NCI-H2196 treated with DMSO at 0.1 percent for 48 hours (cell line): ENCODE results near the gene HACD1.
A peak's percentile ranks its signal among the peaks of the same experiment; 100 is the strongest.
"Not testable (repeated sequence)": the region's sequence is repeated elsewhere in the genome, so short reads cannot be mapped to it uniquely, and the experiment has no call there.

ENCODE experiments used
- DNase-seq: peaks from one replicate; lab custom pipeline; 2025; ENCODE audit not compliant: unreplicated experiment; lab: John Stamatoyannopoulos, UW

HACD1 gene

DNA sequence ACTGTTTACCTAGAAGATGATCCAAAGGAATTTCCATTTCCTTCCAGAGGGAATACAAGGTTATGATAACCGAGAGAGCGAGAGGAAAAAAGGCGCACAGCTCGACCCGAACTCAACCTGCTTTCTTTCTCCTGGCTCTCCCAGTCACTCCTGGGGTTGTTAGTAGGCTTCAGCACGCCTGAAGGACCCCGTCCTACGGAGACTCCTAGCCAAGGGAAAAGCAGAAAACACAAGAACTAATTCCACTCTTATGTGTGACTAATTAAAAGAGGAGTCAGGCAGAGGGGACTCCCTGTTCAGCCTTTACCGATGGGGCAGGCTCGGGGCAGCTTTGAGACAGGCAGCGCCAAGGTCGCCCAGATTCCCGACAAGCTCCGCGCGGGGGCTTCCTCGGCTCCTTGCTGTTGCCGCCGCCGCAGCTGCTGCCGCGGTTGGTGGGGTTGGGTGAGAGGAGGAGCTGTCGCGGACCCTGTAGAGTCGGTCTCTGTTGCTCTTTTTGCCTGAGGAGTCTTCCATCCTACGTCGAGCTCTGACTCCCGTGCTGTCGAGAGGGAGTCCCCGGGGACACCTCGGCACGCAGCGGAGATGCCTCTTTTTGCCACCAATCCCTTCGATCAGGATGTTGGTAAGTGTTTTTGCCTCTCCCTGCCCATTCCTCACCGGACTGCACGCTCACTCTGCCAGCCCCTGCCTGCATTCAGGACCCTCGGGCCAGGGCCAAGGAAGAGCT lies 26.7 kb upstream of the HACD1 start, which contains the start of gene STAM:
STAM (plus strand) TSS at position 397 of the 730 bp plus-strand sequence; CDS start at position 586, 189 bp downstream.
- DNase-seq = peak; percentile 58

DNA sequence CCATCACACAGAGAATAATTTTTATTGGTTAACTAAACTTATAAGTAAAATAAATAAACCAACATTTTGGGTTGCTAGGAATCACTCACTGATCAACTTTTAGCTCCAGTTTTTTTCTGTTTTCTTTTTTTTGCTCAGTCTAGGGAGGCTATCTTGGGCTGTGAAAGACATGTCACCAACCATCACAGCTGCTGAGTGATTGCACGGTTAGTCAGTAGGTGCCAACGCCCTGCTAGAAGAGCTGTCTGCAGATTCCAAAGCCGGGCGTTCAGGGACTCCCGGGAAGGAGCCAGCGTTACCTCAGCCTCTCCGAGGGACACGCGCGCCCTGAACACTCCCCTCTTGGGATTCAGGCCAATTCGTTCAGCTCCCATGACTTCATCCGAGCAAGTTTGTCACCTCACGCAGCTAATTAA lies 26.2 kb upstream of the HACD1 start:
- no peak for DNase-seq

DNA sequence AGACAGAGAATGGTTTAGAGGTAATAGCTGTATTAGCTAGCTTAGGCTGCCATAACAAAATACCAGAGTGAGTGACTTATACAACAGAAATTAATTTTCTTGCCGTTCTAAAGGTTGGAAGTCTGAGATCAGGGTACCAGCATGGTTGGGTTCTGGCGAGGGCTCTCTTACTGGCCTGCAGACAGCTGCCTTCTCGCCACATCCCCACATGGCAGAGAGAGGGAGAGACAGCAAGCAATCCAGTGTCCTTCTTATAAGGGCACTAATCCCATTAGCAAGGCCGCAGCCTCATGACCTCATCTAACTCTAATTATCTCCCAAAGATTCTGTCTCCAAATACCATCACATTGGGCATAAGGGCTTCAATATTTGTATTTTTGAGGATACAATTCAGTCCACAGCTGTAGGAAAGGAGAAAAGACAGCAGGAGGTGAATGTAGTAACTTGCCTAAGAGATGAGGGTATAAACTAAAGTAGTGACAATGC lies 23.2 kb upstream of the HACD1 start:
- DNase-seq = no peak

DNA sequence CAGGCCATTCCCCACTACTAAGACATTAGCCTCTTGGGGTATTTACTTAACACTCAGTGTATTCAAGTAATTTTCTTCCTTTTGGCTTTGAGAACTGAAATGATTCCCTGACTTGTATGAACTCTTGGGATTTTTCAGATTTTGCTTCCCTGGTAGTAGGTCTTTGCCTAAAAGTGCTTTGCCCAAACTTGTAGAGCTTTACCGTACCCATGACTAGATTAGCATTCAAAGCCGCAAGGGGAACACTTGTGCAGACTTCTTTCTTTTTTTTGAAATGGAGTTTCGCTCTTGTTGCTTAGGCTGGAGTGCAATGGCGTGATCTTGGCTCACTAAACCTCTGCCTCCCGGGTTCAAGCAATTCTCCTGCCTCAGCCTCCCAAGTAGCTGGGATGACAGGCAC lies 20.7 kb upstream of the HACD1 start:
- no peak for DNase-seq

DNA sequence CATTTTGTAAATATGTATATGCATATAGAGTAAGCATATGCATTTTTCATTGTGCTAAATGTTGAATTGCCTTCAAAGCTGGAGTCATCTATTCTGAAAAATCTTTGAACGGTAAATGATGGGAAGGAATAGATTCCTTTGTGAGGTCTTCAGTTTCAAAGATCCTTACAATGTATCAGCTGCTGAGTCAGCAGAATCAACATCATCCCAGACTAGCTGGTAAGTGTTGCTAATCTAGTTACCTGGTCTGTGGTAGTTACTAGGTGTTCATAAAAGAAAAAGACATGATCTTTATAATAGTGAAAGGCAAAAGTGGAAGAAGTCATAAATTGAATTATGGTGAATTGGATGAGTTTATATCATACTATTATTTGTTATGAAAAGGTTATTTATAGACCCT lies 16.2 kb upstream of the HACD1 start:
- DNase-seq = no peak

DNA sequence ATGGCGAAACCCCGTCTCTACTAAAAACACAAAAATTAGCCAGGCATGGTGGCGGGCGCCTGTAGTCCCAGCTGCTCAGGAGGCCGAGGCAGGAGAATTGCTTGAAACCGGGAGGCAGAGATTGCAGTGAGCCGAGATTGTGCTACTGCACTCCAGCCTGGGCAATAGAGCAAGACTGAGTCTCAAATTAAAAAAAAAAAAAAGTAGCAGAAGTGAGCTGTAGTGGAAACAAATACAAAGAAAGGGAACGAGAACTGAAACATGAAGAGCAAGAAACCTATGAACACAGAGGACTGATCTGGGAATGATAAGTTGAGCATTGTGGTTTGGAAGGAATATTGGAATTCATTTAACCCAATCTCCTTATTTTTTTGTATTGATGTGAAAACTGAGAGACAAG lies 15.4 kb upstream of the HACD1 start:
- not testable (repeated sequence) for DNase-seq

DNA sequence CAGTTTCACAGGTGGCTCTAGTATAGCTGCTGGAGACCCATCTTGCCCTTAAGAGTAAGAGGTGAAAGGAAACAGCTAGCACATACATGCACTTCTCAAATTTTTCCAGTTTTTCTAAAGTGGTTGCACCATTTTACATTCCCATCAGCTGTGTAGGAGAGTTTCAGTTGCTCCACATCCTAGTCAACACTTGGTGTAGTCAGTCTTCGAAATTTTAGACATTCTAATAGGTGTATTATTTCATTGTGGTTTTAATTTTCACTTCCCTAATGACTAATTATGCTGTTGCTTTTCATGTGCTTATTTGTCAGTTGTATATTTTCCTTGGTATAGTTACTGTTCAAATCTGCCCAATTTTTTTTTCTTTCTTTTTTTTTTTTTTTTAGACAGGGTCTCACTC lies 9.5 kb upstream of the HACD1 start:
- no peak for DNase-seq

DNA sequence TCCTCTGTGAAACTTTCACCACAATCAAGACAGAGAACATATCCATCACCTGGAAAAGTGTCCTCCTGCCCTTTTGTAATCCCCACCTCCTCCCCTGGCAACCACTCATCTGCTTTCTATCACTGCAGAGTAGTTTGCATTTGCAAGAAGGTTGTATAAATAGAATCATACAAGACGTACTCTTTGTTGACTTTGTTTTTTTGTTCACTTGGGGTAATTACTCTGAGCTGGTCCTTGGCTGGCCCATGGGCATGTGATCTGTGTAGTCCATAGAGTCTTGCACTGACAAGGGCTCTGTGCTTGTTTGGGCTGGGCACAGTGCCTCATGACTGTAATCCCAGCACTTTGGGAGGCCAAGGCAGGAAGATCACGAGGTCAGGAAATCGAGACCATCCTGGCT lies 7.8 kb upstream of the HACD1 start:
- DNase-seq = no peak

DNA sequence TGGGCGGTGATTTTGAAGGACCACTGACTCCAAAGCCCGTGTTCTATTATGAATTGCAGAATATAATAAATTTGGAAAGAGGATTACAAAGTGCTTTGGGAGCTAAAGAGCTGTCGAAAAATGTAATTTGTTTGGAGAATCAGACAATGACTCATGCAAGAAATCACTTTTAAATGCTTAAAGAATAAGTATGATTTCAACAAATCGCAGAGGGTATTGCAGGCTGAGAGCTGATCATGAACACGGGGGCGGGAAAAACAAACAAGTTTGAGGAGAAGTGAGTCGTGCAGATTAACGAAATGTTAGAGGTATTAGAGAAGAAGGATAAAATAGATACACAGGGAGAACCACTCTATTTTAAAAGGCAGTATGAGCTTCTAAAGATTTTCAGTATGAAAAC lies 4.9 kb upstream of the HACD1 start:
- no peak for DNase-seq

DNA sequence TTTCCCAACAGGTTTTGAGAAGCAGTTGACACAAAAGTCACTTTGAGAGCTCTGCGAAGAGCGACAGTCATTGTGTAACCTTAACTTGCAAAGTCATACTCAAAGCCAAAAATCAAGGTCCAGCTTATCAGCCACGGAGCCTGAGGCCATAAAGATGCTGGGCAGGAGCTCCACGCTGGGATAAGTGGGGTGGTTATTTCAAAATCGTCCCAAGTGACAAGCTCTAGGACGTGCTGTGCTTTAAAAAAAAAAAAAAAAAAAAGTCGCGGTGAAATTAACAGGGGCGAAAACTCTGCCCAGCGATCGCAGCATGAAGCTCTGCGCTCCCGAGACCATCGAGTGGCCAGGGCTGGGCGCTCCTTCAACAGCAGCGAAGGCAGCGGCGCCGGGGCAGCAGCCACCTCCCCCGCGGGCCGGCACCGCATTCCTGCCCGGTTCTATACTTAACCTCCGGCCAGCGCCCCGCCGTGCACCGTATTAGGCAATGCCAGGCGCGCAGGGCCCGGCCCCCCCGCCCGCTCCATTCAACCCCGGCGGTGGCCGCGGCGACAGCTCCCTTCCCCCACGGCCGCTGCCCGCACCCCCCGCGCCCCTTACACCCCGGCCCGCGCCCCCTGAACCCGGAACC lies 657 bp downstream of the HACD1 start:
- no peak for DNase-seq

DNA sequence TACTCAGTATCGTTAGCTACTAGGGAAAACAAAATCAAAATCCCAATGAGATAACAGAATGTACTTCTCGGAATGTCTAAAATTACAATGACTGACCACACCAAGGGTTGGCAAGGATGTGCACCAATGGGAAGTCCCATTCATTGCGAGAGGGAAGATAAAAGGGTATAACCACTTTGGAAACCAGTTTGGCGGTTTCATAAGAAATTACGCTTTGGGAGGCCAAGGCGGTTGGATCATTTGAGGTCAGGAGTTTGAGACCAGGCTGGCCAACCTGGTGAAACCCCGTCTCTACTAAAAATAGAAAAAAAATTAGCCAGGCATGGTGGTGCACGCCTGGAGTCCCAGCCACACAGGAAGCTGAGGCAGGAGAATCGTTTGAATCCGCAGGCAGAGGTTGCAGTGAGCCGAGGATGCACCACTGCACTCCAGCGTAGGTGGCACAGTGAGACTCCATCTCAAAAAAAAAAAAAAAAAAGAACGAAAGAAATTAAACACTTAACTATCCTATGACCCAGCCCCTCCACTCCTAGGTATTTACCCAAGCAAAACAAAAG lies 7.6 kb downstream of the HACD1 start:
- no peak for DNase-seq

DNA sequence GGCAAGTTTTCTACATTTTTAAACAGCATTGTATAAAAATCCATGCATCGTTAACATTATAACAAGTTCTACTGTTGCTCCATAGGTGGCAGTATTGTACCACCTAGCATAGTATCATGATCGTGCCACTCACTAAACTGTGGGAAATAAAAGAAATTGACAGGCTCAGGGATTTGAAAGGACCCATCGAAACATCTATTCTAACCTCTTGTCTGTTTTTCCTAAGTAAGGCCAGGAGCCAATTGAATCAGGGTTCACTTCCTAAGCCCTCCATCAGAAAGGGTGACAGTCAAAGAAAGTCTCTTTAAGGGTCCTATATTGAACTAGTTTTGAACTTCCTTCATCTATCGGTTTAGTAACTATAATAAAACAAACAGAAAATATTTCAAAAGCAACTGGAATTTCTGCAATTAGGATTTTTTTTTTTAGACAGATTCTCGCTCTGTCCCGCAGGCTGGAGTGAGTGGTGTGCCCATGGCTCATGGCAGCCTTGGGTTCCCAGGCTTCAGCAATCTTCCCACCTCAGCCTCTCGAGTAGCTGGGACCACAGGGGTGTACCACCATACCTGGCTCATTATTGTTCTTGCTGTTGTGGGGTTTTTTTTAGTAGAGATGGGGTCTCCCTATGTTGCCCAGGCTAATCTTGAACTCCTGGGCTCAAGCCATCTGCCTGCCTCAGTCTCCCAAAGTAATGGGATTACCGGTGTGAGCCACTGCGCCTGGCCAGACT lies 9.4 kb downstream of the HACD1 start:
- peak; percentile 14 for DNase-seq

DNA sequence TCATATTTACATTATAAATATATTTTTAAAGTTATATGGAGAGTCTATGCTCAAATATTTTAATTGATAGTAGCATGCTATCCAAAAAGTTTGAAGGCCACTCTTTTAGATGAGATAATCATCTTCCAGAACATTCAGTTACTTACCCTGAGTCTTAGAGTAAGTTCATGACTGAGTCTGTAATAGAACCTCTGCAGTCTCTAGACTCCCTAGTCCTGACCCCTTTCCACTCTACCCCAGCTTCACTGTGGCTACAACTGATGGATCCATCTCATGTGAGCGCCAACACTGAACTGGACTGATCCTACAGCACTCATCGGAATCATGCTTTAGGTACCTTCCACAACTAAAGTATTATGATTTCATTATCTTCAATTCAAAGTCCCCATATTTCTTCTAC lies 10.1 kb downstream of the HACD1 start:
- DNase-seq = no peak

DNA sequence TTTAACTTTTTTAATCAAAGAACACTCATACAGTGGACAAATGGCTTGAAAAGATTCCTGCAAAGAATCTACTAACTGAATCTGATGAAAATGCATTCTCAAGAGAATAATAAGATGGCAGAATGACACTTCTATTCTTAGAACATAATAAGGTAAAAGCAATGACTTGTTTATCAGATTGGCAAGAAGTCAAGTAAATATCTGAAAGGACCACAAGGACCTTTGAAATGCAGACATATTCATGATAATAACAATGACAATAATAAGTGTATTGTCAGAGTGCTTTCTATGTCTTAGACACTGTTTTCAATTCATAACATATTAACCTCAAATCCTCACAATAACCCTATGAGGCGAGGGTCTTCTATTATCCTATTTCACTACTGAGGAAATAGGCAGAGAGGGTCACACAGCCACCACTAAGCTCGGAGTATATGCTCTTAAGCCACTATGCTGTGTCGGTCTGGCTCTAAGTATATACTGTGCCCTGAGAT lies 10.6 kb downstream of the HACD1 start:
- no peak for DNase-seq

DNA sequence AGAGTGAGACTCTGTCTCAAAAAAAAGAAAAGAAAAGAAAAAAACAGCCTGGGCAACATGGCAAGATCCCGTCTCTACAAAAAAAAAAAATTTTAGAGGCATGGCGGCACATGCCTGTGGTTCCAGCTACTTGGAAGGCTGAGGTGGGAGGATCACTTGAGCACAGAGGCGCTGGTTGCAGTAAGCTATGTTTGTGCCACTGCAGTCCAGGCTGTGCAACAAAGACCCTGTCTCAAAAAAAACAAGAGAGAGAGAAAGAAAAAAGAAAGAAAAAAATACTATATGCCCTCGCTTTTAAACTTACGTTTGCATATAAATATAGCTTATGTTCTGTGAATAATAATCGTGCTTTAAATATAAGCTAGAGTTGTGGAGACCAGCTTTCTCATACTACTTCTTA lies 11.2 kb downstream of the HACD1 start:
- DNase-seq = no peak

DNA sequence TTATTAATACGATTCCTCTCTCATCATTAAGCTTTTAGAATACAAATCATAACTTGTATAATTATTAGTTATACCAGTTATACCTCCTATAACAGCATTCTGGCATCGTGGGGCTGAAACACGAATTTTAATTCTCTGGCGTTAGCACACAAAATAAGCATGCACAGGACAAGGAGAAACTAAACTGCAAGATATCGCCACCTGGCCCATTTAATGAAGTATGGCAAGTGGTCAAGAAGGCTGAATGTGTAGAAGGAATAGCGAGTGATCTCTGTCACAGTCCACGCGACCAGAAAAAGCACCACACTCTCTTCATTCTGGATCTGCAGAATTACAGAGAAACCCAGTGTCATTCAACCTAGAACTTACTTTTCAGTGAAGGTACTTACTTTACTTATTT lies 18.1 kb downstream of the HACD1 start:
- DNase-seq = no peak

DNA sequence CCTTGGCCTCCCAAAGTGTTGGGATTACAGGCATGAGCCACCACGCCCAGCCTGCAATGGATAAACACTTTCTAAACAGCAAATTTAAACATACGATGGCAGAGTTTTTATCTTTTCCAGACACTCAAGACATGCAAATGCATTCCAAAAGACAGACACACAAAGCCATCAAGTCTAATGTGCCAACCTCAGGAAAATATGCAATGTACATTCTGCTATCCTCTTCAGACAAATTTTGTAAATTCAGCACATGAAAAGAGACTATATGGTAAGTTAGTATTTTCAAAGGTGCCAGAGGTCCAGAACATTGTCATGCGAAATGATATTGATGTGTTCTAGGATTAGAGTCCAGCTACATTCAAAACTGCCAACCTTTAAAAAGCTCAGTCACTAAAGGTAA lies 19.8 kb downstream of the HACD1 start:
- no peak for DNase-seq

DNA sequence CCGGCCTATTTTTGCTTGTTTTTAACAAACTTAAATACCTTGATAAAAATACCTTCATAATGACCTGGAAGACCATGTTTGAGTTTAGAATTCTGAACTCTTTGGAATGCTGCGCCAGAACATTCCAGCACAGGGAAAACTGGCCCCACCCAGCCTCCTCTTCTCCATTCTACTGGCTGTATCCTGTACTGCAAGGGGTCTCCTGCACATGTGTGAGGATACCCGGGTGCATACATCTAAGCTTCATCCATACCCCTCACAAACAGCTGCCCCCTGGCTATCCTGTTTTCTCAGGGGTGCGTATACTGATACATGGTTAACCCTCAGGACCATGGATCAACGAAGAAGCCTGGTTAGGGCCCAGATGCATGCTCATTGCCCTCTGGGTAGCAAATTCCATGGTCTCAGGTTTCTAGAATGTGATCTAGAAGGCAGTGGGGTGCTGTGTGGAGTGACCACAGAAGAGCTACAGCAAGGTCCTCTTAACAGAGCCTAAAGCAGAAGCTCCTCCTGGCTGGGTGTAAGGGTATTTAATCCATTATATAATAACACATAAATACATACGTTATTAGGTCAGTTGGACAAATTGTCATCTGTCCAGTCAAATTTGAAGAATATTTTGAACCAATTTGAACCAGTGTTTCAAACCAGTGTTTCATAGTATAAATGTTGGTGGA lies 26.1 kb downstream of the HACD1 start:
- no peak for DNase-seq

DNA sequence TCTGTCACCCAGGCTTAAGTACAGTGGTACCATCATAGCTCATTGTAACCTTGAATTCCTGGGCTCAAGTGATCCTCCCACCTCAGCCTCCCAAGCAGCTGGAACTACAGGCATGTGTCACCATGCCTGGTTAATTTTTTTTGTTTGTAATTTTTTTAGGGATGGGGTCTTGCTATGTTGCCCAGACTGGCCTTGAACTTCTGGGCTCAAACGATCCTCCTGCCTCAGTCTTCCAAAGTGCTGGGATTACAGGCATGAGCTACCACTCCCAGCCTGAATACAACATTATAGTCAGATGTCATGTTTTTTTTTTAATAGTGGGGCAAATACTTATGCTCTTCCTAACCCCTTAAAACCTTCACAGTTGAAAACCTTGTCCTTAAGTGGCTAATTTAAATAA lies 27.9 kb downstream of the HACD1 start:
- not testable (repeated sequence) for DNase-seq

DNA sequence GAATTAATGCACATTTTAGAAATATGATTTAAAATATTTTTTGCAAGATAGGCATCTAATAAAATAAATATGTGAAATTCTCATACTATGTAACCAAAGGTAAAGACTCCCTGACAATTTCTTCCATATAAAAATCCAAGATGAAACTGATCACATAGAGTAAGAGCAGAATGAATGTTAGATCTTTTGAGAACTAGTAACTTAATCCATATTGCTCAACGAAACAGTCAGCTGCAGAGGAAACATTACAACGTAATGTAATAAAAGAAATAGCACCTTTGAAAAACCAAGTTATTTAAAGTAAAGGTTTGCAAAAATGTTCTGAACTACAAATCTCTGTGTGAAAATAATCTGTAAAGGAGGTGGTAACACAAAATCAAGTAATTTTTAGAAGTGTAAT lies 28.8 kb downstream of the HACD1 start:
- no peak for DNase-seq

DNA sequence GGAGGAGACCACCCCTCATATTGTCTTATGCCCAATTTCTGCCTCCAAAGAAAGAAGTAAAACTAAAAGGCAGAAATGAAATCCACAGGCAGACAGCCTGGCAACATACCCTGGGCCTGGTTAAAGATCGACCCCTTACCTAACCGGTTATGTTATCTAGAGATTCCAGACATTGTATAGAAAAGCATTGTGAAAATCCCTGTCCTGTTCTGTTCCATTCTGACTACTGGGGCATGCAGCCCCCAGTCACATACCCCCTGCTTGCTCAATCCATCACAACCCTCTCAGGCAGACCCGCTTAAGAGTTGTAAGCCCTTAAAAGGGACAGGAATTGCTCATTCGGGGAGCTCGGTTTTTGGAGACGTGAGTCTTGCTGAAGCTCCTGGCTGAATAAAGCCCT lies 29.9 kb downstream of the HACD1 start:
- not testable (repeated sequence) for DNase-seq
